Pulmonary artery endothelial cell (primary cell): ENCODE results near the gene SREBF2. TPM values are rescaled to one million over a fixed set of nuclear protein-coding genes. Genes with fewer than 3 reads are reported as not detected.
"Not testable (repeated sequence)": the region's sequence is repeated elsewhere in the genome, so short reads cannot be mapped to it uniquely, and the experiment has no call there.

Experiments
- DNase-seq: peaks from one replicate; pipeline ENCODE4 v3.0.0-alpha.2; 2011; ENCODE audit warnings: low read depth, low spot score
- total RNA-seq: library from RNA; depleted of rRNA; stranded (reverse); fragments of >200 nt; gene quantifications from 2 replicates; pipeline ENCODE4 v1.2.3, GENCODE V29; 2014

The SREBF2 gene
- total RNA-seq, 1 donor from 2014 or later = 47.9 TPM

- no peak for DNase-seq
These were observed 10.4 kb downstream of the SREBF2 start for GRCh38 chr22:41842996-41843970.

GRCh38 chr22:41844036-41844435, 11.1 kb downstream of the SREBF2 start:
- DNase-seq = no peak

GRCh38 chr22:41844513-41844912, 11.6 kb downstream of the SREBF2 start:
- no peak for DNase-seq

GRCh38 chr22:41845380-41846267, 12.7 kb downstream of the SREBF2 start:
- DNase-seq = no peak

GRCh38 chr22:41846268-41846987, 13.5 kb downstream of the SREBF2 start:
- no peak for DNase-seq

- no peak for DNase-seq
These were observed 14.4 kb downstream of the SREBF2 start for GRCh38 chr22:41847300-41847699.

- DNase-seq = no peak
These were observed 15.6 kb downstream of the SREBF2 start for GRCh38 chr22:41848468-41848867.

GRCh38 chr22:41856469-41856868, 23.6 kb downstream of the SREBF2 start:
- DNase-seq = no peak

GRCh38 chr22:41857155-41857859, 24.4 kb downstream of the SREBF2 start:
- DNase-seq = peak; percentile 17

GRCh38 chr22:41857860-41858199, 24.9 kb downstream of the SREBF2 start:
- no peak for DNase-seq

GRCh38 chr22:41862160-41862529, 29.2 kb downstream of the SREBF2 start:
- no peak for DNase-seq

GRCh38 chr22:41862530-41863266, 29.8 kb downstream of the SREBF2 start:
- no peak for DNase-seq

- DNase-seq = no peak
These were observed 30.6 kb downstream of the SREBF2 start for GRCh38 chr22:41863472-41863871.

- no peak for DNase-seq
These were observed 35.7 kb downstream of the SREBF2 start for GRCh38 chr22:41868556-41868955.

- not testable (repeated sequence) for DNase-seq
These were observed 37.2 kb downstream of the SREBF2 start for GRCh38 chr22:41870081-41870480.

- DNase-seq = no peak
These were observed 37.9 kb downstream of the SREBF2 start for GRCh38 chr22:41870786-41871185.

- no peak for DNase-seq
These were observed 40.5 kb downstream of the SREBF2 start for GRCh38 chr22:41873391-41873790.

GRCh38 chr22:41874090-41874489, 41.2 kb downstream of the SREBF2 start:
- no peak for DNase-seq

GRCh38 chr22:41875531-41876270, 42.8 kb downstream of the SREBF2 start:
- DNase-seq = no peak

- DNase-seq = no peak
These were observed 43.4 kb downstream of the SREBF2 start for GRCh38 chr22:41876275-41876674.
